ENCODE results near the gene CFDP1.

CFDP1 gene

DNA sequence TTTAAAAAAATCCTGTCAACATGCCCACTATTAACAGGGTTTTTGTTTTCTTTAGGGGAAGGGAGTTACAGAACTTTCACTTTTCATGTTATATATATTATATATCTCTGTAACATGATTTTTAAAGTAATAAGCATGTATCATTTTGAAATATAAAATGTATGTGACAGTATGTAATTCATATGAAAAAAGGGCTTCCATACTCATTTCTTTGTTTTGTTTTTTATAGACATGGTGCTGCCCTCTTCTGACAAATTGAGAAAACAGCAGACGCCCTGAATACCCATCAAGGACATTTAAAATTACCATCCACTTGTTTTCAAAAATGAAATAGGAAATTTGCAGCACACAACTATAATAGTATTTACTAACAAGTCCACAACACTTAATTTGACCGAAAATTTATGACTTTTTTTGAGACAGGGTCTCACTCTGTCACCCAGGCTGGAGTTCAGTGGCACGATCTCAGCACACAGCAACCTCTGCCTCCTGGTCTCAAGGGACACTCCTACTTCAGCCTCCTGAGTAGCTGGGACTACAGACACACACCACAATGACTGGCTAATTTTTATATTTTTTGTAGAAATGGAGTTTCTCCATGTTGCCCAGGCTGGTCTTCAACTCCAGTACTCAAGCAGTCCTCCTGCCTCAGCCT lies 30.4 kb downstream of the CFDP1 start:
- Mint-ChIP-seq H3K4me1 (ENCODE audit: low read depth) (peaks cover 19% of the 10 kb centered on the region), H3K27ac (no peak overlapping the region), H3K36me3 (peaks cover 7% of the 10 kb centered on the region), H3K27me3 (no peaks in the 10 kb centered on the region), H3K4me3 (no peak overlapping the region), H3K9me3 (ENCODE audit: low read depth) (no peaks in the 10 kb centered on the region)

DNA sequence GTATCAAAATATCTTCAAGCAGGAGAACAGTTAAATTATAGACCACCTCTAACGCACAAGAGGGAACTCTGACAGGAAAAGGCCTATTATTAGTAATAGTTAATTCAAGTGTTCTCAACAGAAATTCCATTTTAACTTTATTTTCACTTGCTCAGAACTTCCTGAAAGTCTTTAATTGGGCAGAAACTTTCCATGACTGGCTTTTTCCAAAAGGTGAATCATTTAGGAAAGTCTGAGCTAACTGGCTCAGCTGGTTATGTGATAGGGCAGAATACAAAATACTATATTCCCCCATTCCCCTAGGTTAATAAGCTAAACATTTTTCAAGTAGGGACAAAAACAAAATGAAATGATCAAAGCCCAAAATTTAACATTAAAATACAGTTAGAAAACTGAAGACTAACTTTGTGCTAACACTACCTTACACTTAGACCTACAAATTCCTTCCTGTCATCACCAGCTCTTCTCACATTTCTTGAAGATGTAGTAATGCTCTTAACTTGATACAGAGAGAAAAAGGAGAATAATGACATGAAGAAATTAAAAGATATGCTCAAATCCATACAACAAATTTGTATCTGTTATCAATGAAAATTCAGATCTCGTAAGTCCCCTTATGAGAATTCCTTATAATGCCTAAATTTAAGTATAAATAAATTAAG lies 31.0 kb downstream of the CFDP1 start:
- Mint-ChIP-seq H3K4me3 (peak overlapping the region; percentile 40), H3K27me3 (no peaks in the 10 kb centered on the region), H3K9me3 (ENCODE audit: low read depth) (no peaks in the 10 kb centered on the region), H3K27ac (peak overlapping the region; percentile 36), H3K4me1 (ENCODE audit: low read depth) (peaks cover 19% of the 10 kb centered on the region), H3K36me3 (peaks cover 7% of the 10 kb centered on the region)

DNA sequence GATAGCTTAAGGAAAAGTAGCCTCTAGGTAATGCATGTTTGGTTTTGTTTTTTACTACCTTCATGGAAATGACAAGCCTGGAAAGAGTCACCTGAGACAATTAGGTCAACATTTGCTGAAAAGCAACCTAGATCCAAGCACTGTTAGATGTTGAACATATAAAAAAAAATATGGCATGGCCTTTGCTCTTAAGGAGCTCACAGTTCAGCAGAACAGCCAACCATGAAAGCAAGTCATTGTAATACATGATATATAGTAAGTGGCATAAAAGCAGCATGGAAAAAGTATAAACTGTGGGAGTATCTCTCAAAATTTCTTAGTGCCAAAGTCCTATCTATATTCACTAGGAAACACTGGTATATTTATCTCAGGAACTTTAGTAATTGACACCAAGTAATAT lies 31.6 kb downstream of the CFDP1 start:
- H3K4me1 Mint-ChIP-seq (ENCODE audit: low read depth), result peaks cover 19% of the 10 kb centered on the region
- H3K27me3 Mint-ChIP-seq, result no peaks in the 10 kb centered on the region
- no peaks in the 10 kb centered on the region for H3K9me3 Mint-ChIP-seq (ENCODE audit: low read depth)
- peaks cover 7% of the 10 kb centered on the region for H3K36me3 Mint-ChIP-seq
- H3K4me3 Mint-ChIP-seq, result peak overlapping the region; percentile 40
- peak overlapping the region; percentile 36 for H3K27ac Mint-ChIP-seq

DNA sequence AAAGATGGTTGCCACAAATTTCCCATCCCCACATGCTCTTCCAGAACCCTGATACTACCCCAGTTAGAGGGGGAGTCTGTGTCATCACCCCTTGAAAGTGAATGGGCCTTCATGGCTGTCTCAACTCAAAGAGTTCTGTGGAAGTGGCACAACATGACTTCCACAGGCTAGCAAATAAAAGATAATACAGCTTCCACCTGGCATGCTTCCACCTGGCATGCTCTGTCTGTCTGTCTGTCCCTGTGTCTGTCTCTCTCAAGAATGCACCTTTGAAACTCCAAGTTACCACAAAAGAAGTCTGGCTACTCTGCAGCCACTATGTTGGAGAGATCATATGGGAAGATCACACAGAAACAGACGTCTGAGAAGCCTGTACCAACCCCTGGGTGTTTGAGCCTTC lies 35.0 kb downstream of the CFDP1 start:
- H3K27me3 Mint-ChIP-seq, result no peaks in the 10 kb centered on the region

DNA sequence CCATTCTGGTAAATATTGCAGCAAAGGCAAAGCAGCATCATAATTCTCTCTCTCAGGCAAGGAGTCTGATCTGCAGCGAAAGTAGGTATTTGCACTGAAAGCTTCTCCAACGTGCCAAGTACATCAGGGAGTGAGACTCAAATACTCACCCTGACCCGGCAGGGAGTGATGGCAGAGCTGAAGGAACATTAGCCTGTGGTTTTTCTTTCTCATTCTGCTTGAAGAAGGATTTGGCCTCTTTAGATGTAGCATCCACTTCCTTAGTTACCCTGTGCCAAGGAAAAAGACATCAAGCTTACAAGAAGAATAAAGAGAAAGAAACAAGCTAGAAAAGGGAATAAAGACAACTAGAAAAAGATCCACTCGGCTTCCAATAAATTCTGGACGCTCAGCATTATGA lies 38.4 kb downstream of the CFDP1 start:
- Mint-ChIP-seq H3K36me3 (peaks cover 9% of the 10 kb centered on the region), H3K27me3 (no peaks in the 10 kb centered on the region), H3K4me3 (no peak overlapping the region), H3K4me1 (ENCODE audit: low read depth) (peaks cover 1% of the 10 kb centered on the region), H3K27ac (no peak overlapping the region), H3K9me3 (ENCODE audit: low read depth) (no peaks in the 10 kb centered on the region)

More for the DNA sequence above, 35.0 kb downstream of the CFDP1 start:
- H3K9me3 Mint-ChIP-seq (ENCODE audit: low read depth), result no peaks in the 10 kb centered on the region
- no peak overlapping the region for H3K27ac Mint-ChIP-seq
- H3K36me3 Mint-ChIP-seq, result peaks cover 6% of the 10 kb centered on the region
- peaks cover 19% of the 10 kb centered on the region for H3K4me1 Mint-ChIP-seq (ENCODE audit: low read depth)
- H3K4me3 Mint-ChIP-seq, result no peak overlapping the region

DNA sequence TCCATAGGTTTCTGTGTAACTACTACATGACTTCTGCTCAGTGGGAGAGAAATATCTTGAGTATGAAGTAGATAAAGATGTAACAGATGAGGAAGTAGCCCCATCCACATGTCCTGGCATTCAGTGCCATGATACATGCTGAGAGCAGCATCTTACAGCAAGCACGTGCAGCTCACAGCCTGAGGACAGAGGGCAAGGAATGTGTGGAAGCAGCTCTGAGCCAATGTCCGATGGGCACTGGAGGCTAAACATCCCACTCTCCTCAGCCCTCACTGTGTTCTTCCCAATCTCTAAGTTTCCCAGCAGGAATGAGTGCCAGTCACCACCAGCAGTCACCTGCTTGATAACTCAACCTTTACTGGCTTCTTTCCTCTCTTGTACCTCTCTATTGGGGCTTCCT lies 40.4 kb downstream of the CFDP1 start:
- Mint-ChIP-seq H3K36me3 (peaks cover 9% of the 10 kb centered on the region), H3K4me3 (no peak overlapping the region), H3K4me1 (ENCODE audit: low read depth) (no peaks in the 10 kb centered on the region), H3K27me3 (no peaks in the 10 kb centered on the region), H3K9me3 (ENCODE audit: low read depth) (no peaks in the 10 kb centered on the region), H3K27ac (no peak overlapping the region)

DNA sequence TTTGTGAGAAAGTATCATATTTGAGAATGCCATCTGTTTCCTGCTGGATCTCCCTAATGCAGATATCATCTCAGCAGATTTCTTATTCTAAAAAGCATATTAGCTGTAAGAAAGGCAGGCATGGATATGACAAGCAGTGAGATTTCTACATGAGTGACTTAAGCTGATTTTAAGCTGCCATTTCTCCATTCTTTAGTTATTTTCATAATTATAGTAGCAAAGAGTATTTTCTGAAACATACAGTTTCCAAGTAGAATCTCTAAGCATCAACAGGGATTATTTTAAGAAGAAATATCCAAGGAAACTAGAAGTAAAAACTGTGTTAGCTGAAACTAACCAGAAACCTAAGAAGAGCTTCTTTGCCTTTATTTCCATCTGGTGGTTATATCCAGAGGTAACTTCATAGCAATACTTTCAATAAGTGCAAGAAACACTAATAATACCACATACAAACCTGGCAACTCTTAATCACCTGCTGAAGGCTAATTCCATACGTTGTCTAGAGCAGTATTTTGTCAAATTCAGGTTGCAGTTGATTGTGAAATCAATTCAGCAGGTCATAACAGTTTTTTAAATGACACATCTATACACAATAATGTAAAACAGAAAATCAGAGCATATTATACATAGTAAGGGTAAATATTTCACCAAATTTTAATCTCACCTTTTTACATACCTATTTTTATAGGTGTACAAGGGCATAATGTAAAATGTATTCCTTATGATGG lies 42.2 kb downstream of the CFDP1 start:
- no peak overlapping the region for H3K4me3 Mint-ChIP-seq
- H3K9me3 Mint-ChIP-seq (ENCODE audit: low read depth), result no peaks in the 10 kb centered on the region
- H3K27me3 Mint-ChIP-seq, result no peaks in the 10 kb centered on the region
- no peak overlapping the region for H3K27ac Mint-ChIP-seq
- no peaks in the 10 kb centered on the region for H3K4me1 Mint-ChIP-seq (ENCODE audit: low read depth)
- H3K36me3 Mint-ChIP-seq, result peaks cover 9% of the 10 kb centered on the region

DNA sequence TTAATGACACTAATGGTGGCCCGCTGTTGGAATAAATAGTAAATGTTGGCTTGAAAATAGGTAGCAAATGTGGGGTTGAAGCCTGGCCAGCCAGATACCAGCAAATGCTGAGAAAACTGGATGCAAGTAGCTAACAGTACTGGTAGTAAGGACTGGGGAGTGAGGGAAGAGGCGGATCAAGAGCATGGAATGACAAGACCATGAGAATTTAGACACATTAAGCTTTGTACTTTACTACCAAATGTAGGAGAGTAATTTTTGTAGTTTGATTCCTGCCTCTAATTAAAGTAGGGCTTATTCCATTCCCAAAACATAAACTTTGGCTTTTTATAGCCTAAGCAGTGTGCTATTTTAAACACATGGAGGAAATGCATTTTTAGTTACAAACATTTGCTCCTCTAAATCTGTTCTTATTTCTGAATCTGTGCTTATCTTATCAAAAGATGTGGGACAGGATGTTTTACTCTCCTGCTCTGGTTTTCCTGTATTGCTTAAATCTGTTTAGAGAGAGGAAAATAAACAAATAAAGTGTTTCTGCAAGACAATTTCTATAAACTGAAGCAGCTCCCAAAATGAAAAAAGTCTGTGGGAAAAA lies 44.1 kb downstream of the CFDP1 start:
- Mint-ChIP-seq H3K9me3 (ENCODE audit: low read depth) (no peaks in the 10 kb centered on the region), H3K27me3 (no peaks in the 10 kb centered on the region), H3K27ac (peak overlapping the region; percentile 70), H3K4me1 (ENCODE audit: low read depth) (no peaks in the 10 kb centered on the region), H3K36me3 (peaks cover 5% of the 10 kb centered on the region), H3K4me3 (no peak overlapping the region)

DNA sequence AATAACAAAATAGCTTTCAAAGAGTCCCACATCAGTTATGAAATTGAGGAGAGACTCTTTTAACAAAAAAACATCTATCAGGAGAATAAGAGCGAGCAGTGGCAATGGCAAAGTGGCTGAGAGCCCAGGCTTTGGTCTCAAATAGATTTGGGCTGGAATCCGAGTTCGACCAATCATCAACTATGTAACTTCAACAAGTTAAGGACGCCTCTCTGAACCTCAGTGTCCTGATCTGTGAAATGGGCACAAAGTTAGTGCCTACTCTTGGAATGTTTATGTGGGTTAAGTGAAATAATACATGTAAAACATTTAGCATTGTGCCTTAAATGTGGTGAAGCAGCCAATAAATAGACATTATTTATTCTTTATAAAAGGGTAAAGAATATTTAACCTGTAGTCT lies 45.4 kb downstream of the CFDP1 start:
- peaks cover 7% of the 10 kb centered on the region for H3K36me3 Mint-ChIP-seq
- H3K4me3 Mint-ChIP-seq, result no peak overlapping the region
- no peaks in the 10 kb centered on the region for H3K9me3 Mint-ChIP-seq (ENCODE audit: low read depth)
- H3K27me3 Mint-ChIP-seq, result no peaks in the 10 kb centered on the region
- H3K4me1 Mint-ChIP-seq (ENCODE audit: low read depth), result no peaks in the 10 kb centered on the region
- H3K27ac Mint-ChIP-seq, result peak overlapping the region; percentile 54

DNA sequence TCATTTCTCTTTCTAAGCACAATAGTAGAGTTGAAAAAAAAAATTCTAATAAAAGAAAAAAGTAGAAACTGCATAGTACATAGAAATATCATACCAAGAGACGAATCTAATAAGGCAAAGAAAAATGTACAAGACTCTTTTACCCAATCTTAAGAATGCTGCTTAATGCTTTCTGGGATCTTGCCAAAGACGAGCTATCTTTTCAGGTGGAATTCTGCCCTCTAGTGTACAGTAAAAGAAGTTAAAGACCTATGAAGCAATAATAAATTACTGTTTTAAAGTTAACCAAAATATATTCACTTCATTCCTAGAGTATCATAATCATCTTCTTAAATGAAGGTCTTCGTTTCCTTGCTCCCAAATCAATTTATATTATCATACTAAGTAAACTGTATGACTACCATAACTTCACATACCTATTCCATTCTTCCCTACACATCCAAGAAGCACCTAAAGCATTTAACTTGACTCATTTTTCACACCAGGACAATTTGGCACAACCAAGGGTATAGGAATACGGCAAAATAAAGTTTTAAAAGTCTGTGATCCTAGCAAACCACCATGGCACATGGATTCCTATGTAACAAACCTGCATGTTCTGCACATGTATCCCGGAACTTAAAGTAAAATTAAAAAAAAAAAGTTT lies 47.7 kb downstream of the CFDP1 start:
- Mint-ChIP-seq H3K4me3 (no peak overlapping the region), H3K4me1 (ENCODE audit: low read depth) (peaks cover 17% of the 10 kb centered on the region), H3K36me3 (peaks cover 5% of the 10 kb centered on the region), H3K27ac (no peak overlapping the region), H3K9me3 (ENCODE audit: low read depth) (no peaks in the 10 kb centered on the region), H3K27me3 (no peaks in the 10 kb centered on the region)

DNA sequence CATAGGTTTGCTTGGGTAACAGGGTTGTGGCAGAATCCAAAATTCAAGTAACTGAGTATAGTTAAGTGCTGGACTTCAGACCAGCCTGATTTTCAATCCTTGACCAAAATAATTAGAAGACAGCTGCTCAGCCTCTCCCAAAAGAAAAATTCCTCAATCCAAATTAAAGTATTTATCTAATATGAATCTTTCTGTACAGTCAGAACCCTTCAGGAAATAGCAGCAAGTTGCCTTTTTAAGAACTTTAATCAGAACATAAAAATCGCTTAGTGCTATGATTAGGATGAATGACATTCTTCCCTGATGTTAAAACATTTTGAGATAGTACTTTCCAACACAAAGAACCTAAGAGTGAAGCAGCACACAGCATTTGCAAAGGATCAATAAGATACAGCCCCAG lies 50.2 kb downstream of the CFDP1 start:
- H3K36me3 Mint-ChIP-seq, result peaks cover 9% of the 10 kb centered on the region
- no peak overlapping the region for H3K4me3 Mint-ChIP-seq
- no peaks in the 10 kb centered on the region for H3K9me3 Mint-ChIP-seq (ENCODE audit: low read depth)
- peaks cover 42% of the 10 kb centered on the region for H3K4me1 Mint-ChIP-seq (ENCODE audit: low read depth)
- no peaks in the 10 kb centered on the region for H3K27me3 Mint-ChIP-seq
- H3K27ac Mint-ChIP-seq, result no peak overlapping the region

DNA sequence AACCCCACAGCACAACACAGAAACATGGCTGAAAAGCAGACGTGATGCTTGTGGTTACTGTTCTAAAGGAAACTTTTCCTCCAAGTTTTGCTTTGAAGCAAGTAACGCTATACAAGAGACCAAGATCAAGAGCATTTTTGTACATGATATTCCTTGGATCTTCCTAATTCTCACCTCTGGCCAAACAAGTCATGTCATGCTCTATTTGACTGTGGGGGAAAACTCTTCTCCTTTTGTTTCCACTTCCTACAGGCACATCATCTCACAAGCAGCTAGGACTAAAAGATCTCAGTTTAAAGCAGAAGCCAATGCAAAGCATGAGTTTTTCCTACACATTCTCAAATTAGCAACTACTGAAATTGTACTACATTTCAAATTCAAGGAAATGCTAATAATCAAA lies 50.7 kb downstream of the CFDP1 start:
- Mint-ChIP-seq H3K36me3 (peaks cover 13% of the 10 kb centered on the region), H3K4me1 (ENCODE audit: low read depth) (peaks cover 43% of the 10 kb centered on the region), H3K9me3 (ENCODE audit: low read depth) (no peaks in the 10 kb centered on the region), H3K27ac (no peak overlapping the region), H3K27me3 (no peaks in the 10 kb centered on the region), H3K4me3 (no peak overlapping the region)

DNA sequence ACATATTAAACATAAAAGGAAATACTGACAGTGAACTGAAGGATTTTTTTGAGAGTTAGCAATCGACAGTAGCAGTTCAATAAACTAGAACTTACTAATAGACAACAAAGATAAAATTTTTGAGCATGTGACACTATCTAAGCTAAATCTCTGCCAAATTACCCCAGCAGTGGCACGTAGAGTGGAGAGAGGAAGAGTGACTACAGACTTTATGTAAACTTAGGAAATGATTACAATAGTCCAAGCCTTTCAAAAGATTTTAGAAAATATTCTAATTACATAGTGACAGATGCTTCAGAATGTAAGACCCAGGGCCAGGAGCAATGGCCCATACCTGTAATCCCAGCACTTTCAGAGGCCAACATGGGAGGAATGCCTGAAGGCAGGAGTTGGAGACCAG lies 52.4 kb downstream of the CFDP1 start:
- H3K4me3 Mint-ChIP-seq, result peak overlapping the region; percentile 72
- peaks cover 24% of the 10 kb centered on the region for H3K36me3 Mint-ChIP-seq
- H3K9me3 Mint-ChIP-seq (ENCODE audit: low read depth), result no peaks in the 10 kb centered on the region
- peak overlapping the region; percentile 71 for H3K27ac Mint-ChIP-seq
- no peaks in the 10 kb centered on the region for H3K27me3 Mint-ChIP-seq
- H3K4me1 Mint-ChIP-seq (ENCODE audit: low read depth), result peaks cover 45% of the 10 kb centered on the region

DNA sequence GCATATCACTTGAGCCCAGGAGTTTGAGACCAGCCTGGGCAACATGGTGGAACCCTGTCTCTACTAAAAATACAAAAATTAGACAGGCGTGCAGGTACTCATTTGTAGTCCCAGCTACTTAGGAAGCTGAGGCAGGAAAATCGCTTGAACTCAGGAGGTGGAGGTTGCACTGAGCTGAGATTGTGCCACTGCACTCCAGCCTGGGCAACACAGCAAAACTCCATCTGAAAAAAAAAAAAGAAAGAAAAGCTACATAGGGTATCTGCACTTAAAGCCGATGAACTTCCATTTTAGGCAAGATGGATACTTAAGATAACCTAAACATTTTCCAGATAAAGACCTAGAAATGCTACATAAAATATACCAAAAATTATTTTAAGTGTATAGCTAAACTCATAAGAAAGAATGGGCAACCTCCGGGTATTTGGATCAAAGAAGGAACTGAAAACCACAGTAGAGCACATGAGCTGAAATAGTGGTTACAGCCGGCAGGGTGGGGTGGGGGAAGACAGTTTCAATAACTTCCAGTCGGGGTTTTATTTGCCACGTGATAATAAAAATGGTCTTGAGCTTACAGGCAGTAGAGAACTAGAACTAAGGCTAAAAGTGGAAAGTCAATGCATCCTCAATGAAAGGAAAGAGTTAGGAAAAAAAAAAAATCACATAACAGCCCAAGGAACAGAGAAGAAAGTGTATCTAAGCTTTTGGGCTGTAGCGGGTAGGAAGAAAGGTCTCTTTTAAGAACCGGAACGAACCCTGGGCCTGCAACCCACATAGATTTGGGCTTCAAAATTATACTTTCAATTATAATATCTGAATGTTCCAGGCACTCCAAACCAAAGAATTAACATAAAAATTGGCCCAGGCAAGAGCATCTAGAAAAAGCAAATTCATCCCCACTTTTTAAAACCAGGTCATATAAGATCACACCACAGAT lies 53.1 kb downstream of the CFDP1 start:
- H3K9me3 Mint-ChIP-seq (ENCODE audit: low read depth), result no peaks in the 10 kb centered on the region
- peaks cover 45% of the 10 kb centered on the region for H3K4me1 Mint-ChIP-seq (ENCODE audit: low read depth)
- H3K27ac Mint-ChIP-seq, result peak overlapping the region; percentile 71
- H3K36me3 Mint-ChIP-seq, result peaks cover 25% of the 10 kb centered on the region
- H3K27me3 Mint-ChIP-seq, result no peaks in the 10 kb centered on the region
- peak overlapping the region; percentile 72 for H3K4me3 Mint-ChIP-seq
